D721Med (cell line): ENCODE results near the gene AP3B1.

Experiments used
- DNase-seq: peaks from one replicate; pipeline ENCODE4 v3.0.0; 2011; ENCODE audit warnings: low spot score; ENCODE audit not compliant: insufficient read length
- FAIRE-seq: peaks from 2 replicates; lab custom pipeline; 2011; peaks lifted over from hg19 to GRCh38; lab: Jason Lieb, UNC
- TF ChIP-seq, protein P1 (sequence below): IDR thresholded peaks from 2 replicates; pipeline ENCODE4 v1.5.1; 2012; ENCODE audit warnings: mild to moderate bottlenecking, control low read depth; ENCODE audit not compliant: insufficient read depth; ENCODE audit errors: missing control alignments

AP3B1 gene

DNA sequence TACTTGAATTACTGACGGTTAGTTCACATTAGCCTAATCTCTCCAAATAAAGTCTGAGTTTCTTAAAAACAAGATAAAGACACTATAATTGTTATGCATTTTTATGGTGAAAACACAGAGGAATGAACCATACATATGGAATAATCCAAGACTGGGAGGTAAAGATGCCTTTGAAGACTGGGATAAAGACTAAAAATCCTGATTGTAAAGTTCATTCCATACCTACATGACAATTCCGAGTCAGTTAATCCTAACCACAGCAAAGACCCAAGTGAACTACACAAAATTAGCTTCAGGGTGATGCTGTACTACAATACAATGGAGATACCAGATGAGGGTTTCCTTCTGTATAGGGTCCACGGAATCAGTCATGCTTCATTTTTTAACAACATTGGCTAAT is 6.3 kb downstream of the AP3B1 start:
- FAIRE-seq, result peak; percentile 16
- TF ChIP-seq, protein P1, sequence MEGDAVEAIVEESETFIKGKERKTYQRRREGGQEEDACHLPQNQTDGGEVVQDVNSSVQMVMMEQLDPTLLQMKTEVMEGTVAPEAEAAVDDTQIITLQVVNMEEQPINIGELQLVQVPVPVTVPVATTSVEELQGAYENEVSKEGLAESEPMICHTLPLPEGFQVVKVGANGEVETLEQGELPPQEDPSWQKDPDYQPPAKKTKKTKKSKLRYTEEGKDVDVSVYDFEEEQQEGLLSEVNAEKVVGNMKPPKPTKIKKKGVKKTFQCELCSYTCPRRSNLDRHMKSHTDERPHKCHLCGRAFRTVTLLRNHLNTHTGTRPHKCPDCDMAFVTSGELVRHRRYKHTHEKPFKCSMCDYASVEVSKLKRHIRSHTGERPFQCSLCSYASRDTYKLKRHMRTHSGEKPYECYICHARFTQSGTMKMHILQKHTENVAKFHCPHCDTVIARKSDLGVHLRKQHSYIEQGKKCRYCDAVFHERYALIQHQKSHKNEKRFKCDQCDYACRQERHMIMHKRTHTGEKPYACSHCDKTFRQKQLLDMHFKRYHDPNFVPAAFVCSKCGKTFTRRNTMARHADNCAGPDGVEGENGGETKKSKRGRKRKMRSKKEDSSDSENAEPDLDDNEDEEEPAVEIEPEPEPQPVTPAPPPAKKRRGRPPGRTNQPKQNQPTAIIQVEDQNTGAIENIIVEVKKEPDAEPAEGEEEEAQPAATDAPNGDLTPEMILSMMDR, result no peak
- no peak for DNase-seq

DNA sequence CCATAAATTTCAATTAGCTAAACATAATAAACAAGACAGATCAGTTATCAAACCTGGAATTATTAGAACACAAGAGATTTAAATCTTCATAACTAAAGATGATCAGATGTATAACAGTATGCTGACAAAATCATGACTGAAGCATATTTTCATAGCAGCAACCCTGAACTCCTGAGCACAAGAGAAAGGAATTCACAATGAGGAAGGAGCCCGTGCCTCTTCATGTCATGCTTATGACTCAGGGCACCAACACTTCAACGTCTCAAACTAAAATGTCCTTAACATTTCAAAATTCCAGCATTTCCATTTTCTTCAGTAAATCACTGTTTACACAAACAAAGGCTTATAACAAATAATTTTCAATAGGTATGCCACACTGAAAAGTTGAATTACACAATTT is 6.7 kb downstream of the AP3B1 start:
- DNase-seq (no peak), FAIRE-seq (no peak)
- TF ChIP-seq, protein P1, result no peak

DNA sequence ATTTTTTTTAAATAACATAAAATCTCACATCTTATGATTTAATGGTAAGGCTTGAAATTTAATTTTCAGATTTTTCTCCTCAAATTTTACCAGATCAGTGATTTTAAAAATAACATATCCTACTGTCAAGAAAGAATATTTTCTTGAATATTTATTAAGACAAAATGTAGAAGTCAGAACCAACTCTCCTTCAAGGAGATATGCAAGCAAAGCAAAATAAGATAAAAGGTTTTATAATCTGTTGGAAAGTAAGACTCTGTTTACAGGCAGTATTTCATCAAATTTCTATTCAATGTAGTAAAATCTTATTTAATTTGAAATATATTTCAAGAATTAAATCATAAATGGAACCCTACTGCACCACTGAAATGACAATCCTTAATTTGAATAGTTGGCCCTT is 7.3 kb downstream of the AP3B1 start:
- TF ChIP-seq, protein P1, result no peak
- FAIRE-seq, result no peak
- no peak for DNase-seq

DNA sequence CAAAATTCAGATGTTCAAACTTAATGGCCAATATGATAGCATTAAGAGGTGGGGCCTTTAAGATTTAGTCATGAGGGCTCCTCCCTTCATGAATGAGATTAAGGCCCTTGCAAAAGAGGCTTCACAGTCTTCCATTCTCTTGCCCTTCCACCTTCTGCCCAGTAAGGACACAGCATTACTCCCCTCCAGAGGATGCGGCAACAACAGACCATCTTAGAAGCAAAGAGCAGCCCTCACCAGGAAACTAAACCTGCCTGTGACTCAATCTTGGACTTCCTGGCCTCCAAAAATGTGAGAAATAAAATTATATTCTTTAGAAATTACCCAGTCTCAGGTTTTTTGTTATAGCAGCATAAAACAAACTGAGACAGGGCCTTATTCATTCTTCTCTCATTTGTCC is 8.2 kb downstream of the AP3B1 start:
- no peak for DNase-seq
- no peak for FAIRE-seq
- TF ChIP-seq, protein P1, result no peak

DNA sequence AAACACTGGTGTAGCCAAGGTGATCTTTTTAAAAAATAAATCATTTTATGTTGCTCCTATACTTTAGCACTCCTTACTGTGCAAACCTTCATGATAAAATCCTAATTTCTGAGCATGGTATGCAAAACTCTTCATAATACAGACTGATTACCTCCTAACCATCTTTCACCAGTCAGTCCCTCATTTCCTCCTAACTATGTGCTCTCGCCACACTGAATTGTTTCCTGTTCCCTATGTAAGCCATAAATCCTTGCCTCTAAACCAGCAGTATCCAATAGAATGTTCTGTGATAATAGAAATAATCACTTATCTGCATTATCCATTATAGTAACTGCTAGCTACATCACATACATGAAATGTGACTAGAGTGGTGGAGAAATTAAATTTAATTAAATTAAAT is 10.7 kb downstream of the AP3B1 start:
- FAIRE-seq (no peak), DNase-seq (no peak)
- TF ChIP-seq, protein P1, result no peak

DNA sequence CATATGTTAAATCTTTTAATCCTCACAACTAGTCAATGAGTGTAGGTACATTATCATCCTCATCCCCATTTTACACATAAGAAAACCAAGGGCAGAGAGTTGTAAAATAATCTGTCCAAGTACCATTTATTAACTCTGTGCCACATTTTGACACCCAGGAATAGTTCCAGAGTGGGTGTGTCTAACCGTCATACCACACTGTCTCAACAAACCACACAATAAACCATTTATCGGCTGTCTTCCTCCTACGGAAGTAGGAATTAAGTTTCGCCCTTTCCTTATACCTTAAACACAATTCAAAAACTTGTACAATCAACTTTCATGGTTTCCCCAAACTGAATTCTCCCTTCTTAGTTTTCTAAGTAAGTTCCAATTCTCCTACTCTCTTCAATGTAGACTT is 11.4 kb downstream of the AP3B1 start:
- DNase-seq (no peak), FAIRE-seq (no peak)
- TF ChIP-seq, protein P1, result no peak

DNA sequence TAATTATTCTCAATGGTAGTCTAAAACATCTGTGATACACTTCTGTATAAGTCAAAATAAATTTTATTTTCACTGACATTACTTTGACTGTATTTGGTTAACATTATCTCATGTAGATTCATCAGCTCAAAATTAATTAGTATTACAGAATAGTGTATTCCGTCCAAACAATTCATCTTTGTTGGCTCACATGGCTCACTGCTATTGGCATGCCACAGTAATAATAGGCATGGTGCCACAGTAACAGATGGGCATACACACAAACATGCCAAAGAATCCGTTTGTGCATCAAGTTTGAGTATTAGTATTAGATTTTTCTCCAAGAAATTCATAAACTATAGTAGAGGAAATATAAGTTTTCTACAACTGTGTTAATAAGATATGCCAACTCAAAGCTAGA is 14.2 kb downstream of the AP3B1 start:
- DNase-seq (no peak), FAIRE-seq (no peak)
- TF ChIP-seq, protein P1, result no peak
